ENCODE measurements around the gene RIT2.

- TF ChIP-seq, protein P1, sequence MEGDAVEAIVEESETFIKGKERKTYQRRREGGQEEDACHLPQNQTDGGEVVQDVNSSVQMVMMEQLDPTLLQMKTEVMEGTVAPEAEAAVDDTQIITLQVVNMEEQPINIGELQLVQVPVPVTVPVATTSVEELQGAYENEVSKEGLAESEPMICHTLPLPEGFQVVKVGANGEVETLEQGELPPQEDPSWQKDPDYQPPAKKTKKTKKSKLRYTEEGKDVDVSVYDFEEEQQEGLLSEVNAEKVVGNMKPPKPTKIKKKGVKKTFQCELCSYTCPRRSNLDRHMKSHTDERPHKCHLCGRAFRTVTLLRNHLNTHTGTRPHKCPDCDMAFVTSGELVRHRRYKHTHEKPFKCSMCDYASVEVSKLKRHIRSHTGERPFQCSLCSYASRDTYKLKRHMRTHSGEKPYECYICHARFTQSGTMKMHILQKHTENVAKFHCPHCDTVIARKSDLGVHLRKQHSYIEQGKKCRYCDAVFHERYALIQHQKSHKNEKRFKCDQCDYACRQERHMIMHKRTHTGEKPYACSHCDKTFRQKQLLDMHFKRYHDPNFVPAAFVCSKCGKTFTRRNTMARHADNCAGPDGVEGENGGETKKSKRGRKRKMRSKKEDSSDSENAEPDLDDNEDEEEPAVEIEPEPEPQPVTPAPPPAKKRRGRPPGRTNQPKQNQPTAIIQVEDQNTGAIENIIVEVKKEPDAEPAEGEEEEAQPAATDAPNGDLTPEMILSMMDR (IDR thresholded peaks at IDR 0.05), result no peak
- TF ChIP-seq POLR2A (IDR thresholded peaks at IDR 0.05), result no peak
These were observed 22.9 kb downstream of the RIT2 start for GRCh38 chr18:43092539-43092938.

Data from ovary (tissue), 3 donors.